ENCODE data around the gene SELENOF. TPM values are rescaled to one million over a fixed set of nuclear protein-coding genes. Genes with fewer than 3 reads are reported as not detected.
A peak's percentile ranks its signal among the peaks of the same experiment; 100 is the strongest.

The SELENOF gene
- total RNA-seq, 3 donors from 2014 or later = 138 to 202 (median 191) TPM

GRCh38 chr1:86924324-86924960 is 10.5 kb upstream of the SELENOF start:
- TF ChIP-seq, protein P1, sequence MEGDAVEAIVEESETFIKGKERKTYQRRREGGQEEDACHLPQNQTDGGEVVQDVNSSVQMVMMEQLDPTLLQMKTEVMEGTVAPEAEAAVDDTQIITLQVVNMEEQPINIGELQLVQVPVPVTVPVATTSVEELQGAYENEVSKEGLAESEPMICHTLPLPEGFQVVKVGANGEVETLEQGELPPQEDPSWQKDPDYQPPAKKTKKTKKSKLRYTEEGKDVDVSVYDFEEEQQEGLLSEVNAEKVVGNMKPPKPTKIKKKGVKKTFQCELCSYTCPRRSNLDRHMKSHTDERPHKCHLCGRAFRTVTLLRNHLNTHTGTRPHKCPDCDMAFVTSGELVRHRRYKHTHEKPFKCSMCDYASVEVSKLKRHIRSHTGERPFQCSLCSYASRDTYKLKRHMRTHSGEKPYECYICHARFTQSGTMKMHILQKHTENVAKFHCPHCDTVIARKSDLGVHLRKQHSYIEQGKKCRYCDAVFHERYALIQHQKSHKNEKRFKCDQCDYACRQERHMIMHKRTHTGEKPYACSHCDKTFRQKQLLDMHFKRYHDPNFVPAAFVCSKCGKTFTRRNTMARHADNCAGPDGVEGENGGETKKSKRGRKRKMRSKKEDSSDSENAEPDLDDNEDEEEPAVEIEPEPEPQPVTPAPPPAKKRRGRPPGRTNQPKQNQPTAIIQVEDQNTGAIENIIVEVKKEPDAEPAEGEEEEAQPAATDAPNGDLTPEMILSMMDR (IDR thresholded peaks at IDR 0.05) = no peak
- H3K4me3 ChIP-seq = no peak overlapping the region
- DNase-seq = no peak
- peaks cover 9% of the 10 kb centered on the region for H3K4me1 ChIP-seq (ENCODE audit: low read depth)
- no peak for ATAC-seq
- peaks cover 21% of the 10 kb centered on the region for H3K9me3 ChIP-seq
- no peaks in the 10 kb centered on the region for H3K36me3 ChIP-seq (ENCODE audit: low read depth)
- intact Hi-C loops (cut with DNase I, micrococcal nuclease) = no loop called here

DNA sequence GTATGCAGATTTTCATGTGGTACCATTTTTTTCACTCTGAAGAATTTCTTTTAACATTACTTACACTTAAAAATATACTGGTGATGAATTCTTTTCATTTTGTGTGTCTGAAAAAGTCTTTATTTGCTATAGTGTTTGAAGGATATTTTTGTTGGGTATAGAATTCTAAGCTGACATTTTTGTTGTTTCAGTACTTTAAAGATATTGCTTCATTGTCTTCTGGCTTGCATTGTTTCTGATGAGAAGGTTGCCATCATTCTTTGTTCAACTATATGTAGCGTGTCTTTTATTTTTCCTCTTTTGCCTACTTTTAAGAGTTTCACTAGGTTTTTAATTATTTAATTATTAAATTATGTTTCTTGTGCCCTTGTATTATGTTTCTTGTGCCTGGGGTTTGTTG is 8.5 kb upstream of the SELENOF start:
- no peak for DNase-seq
- Histone ChIP-seq H3K9me3 (peaks cover 21% of the 10 kb centered on the region), H3K4me3 (no peak overlapping the region), H3K36me3 (ENCODE audit: low read depth) (no peaks in the 10 kb centered on the region), H3K4me1 (ENCODE audit: low read depth) (no peaks in the 10 kb centered on the region)
- TF ChIP-seq, protein P1 (IDR thresholded peaks at IDR 0.05) = no peak
- no peak for ATAC-seq
- intact Hi-C loops (cut with DNase I, micrococcal nuclease) = no loop called here

DNA sequence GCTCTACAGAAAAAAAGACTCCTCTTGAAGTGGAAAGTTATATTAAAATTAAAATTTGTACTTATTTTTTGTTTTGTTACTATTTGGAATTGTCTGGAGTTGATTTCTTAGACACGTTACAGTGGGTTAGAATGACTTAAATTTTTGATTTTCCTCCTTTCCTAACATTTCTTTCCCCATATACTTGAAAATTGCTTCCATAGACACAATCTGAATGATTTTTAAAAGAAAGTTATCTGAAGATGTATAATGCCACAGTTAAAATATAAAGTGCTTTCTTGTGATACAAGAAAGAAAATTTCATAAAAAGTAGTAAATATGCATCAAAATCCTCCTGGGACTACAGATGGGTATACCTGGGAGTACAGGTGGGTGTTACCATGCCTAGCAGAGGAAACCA is 2.8 kb upstream of the SELENOF start:
- peaks cover 12% of the 10 kb centered on the region for H3K4me1 ChIP-seq (ENCODE audit: low read depth)
- peaks cover under 1% of the 10 kb centered on the region for H3K9me3 ChIP-seq
- TF ChIP-seq, protein P1 (IDR thresholded peaks at IDR 0.05) = no peak
- no peak for ATAC-seq
- intact Hi-C loops (cut with DNase I, micrococcal nuclease) = no loop called here
- H3K36me3 ChIP-seq (ENCODE audit: low read depth) = no peaks in the 10 kb centered on the region
- no peak for DNase-seq
- no peak overlapping the region for H3K4me3 ChIP-seq

- H3K4me3 ChIP-seq = no peak overlapping the region
- DNase-seq (no peak), ATAC-seq (no peak)
- H3K9me3 ChIP-seq = no peaks in the 10 kb centered on the region
- intact Hi-C loops (cut with DNase I, micrococcal nuclease) = no loop called here
- no peaks in the 10 kb centered on the region for H3K36me3 ChIP-seq (ENCODE audit: low read depth)
- TF ChIP-seq, protein P1 (IDR thresholded peaks at IDR 0.05) = no peak
- H3K4me1 ChIP-seq (ENCODE audit: low read depth) = peaks cover 15% of the 10 kb centered on the region
Measured at GRCh38 chr1:86915737-86916235, 1.9 kb upstream of the SELENOF start.

- DNase-seq (peak; percentile 65 to 68 (median 68)), ATAC-seq (peak; percentile 32)
- Histone ChIP-seq H3K36me3 (ENCODE audit: low read depth) (no peaks in the 10 kb centered on the region), H3K4me1 (ENCODE audit: low read depth) (peaks cover 15% of the 10 kb centered on the region), H3K4me3 (peak overlapping the region; percentile 60), H3K9me3 (no peaks in the 10 kb centered on the region)
- intact Hi-C loops (cut with DNase I, micrococcal nuclease) = no loop called here
- TF ChIP-seq, protein P1 (IDR thresholded peaks at IDR 0.05) = no peak
Measured at GRCh38 chr1:86914998-86915736, 1.2 kb upstream of the SELENOF start.

All from mucosa of descending colon (tissue), 3 donors.